NOMO-1 (cell line): Measurements from ENCODE around the gene CSF1.

Source experiments
- DNase-seq, 2 experiments: peaks; one replicate each; lab custom pipeline; 2025; ENCODE audit not compliant: unreplicated experiment in 2 of 2; lab: John Stamatoyannopoulos, UW

CSF1 gene

GRCh38 chr1:109901141-109901523 lies 9.5 kb upstream of the CSF1 start:
- no peak for DNase-seq

- DNase-seq, result no peak
Measured at GRCh38 chr1:109901524-109902145, 9.0 kb upstream of the CSF1 start.

GRCh38 chr1:109902204-109902985 lies 8.3 kb upstream of the CSF1 start:
- DNase-seq, result no peak

GRCh38 chr1:109903376-109903930 lies 7.2 kb upstream of the CSF1 start:
- no peak for DNase-seq

- DNase-seq, result no peak
Measured at GRCh38 chr1:109904105-109904817, 6.4 kb upstream of the CSF1 start.

GRCh38 chr1:109905491-109905890 lies 5.2 kb upstream of the CSF1 start:
- no peak for DNase-seq

GRCh38 chr1:109906160-109906838 lies 4.3 kb upstream of the CSF1 start:
- DNase-seq, result peak; percentile 50 to 90

GRCh38 chr1:109906839-109907180 lies 3.8 kb upstream of the CSF1 start:
- DNase-seq, result no peak

- no peak for DNase-seq
Measured at GRCh38 chr1:109907190-109907774, 3.4 kb upstream of the CSF1 start.

- DNase-seq, result no peak
Measured at GRCh38 chr1:109908836-109909235, 1.8 kb upstream of the CSF1 start.

- DNase-seq, result no peak
Measured at GRCh38 chr1:109909561-109909960, 1.1 kb upstream of the CSF1 start.

GRCh38 chr1:109910963-109911798 lies 532 bp downstream of the CSF1 start:
- no peak for DNase-seq

- DNase-seq, result no peak
Measured at GRCh38 chr1:109912214-109912861, 1.7 kb downstream of the CSF1 start.

GRCh38 chr1:109912873-109913272 lies 2.2 kb downstream of the CSF1 start:
- DNase-seq, result no peak

GRCh38 chr1:109913360-109913879 lies 2.8 kb downstream of the CSF1 start:
- DNase-seq, result no peak

- DNase-seq, result no peak
Measured at GRCh38 chr1:109914587-109915240, 4.1 kb downstream of the CSF1 start.

- no peak for DNase-seq
Measured at GRCh38 chr1:109917051-109917767, 6.6 kb downstream of the CSF1 start.
